Right lobe of liver (tissue), 4 donors: ENCODE results near the gene LLGL2.

Source experiments
- POLR2A ChIP-seq: fragments of 450-650 bp; IDR thresholded peaks from one replicate; pipeline ENCODE4 v1.6.1; 2017; ENCODE audit warnings: antibody characterized with exemption, mild to moderate bottlenecking
- TF ChIP-seq, protein P1 (sequence below), 4 donors: fragments of 200-600 bp in 3 of 4; fragments of 450-650 bp in 1 of 4; IDR thresholded peaks; one replicate each; pipeline versions ENCODE4 v1.5.1 to v1.8.0; 2016 to 2022; ENCODE audit warnings: antibody characterized with exemption in 4 of 4, mild to moderate bottlenecking in 2 of 4
- donor health status: DM: no; HTN: no; CAD: no.
- donor health status: DM: no; HTN: no; CAD: no.
- donor health status: DM: no; HTN: yes; CAD: no.

DNA sequence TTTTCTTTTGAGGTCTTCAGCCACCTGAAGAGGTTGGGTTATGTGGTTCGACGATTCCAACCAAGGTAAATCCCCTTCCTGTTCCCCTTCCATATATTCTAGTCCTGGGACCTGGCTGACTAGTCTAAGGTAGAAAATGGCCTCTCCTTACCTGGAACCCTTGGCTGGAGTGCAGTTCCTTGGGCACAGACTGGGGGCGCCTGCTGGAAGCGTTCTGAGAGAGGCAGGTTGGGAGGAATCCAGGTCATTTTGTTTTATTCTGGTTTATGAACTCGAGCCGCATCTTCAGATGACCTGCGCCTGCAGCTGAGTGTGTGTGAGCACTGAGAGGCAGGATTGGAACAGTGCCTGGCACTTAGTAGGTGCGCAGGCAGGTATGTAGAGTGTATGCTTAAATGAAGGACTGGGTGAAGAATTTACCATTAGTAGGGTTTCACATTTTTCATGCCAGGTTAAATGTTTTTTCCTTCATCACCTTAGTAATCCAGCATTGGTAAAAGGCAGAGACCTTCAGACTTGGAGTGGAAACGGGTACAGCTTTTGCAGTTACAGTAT lies 6.4 kb upstream of the LLGL2 start:
- TF ChIP-seq, protein P1, sequence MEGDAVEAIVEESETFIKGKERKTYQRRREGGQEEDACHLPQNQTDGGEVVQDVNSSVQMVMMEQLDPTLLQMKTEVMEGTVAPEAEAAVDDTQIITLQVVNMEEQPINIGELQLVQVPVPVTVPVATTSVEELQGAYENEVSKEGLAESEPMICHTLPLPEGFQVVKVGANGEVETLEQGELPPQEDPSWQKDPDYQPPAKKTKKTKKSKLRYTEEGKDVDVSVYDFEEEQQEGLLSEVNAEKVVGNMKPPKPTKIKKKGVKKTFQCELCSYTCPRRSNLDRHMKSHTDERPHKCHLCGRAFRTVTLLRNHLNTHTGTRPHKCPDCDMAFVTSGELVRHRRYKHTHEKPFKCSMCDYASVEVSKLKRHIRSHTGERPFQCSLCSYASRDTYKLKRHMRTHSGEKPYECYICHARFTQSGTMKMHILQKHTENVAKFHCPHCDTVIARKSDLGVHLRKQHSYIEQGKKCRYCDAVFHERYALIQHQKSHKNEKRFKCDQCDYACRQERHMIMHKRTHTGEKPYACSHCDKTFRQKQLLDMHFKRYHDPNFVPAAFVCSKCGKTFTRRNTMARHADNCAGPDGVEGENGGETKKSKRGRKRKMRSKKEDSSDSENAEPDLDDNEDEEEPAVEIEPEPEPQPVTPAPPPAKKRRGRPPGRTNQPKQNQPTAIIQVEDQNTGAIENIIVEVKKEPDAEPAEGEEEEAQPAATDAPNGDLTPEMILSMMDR (IDR thresholded peaks at IDR 0.05): no peak
- TF ChIP-seq POLR2A: no peak
